Keratinocyte (primary cell): ENCODE measurements around the gene ITIH1. TPM values are rescaled to one million over a fixed set of nuclear protein-coding genes. Genes with fewer than 3 reads are reported as not detected.

Source experiments
- DNase-seq: peaks from one replicate; pipeline ENCODE4 v3.0.0-alpha.2; 2011; ENCODE audit warnings: low read depth, missing footprints, low spot score
- FAIRE-seq: peaks from 2 replicates; lab custom pipeline; 2011; peaks lifted over from hg19 to GRCh38; lab: Jason Lieb, UNC
- H2AFZ ChIP-seq: 2 replicates; pipeline ENCODE4 v1.6.0; 2012; ENCODE audit warnings: low read length, control low read depth, inconsistent platforms; ENCODE audit not compliant: control insufficient read depth
- H3K27ac ChIP-seq: 2 replicates; pipeline ENCODE4 v1.5.1; 2011; ENCODE audit warnings: low read length; ENCODE audit not compliant: control insufficient read depth, insufficient read depth
- H3K27me3 ChIP-seq: 3 replicates; pipeline ENCODE4 v1.6.0; 2011; ENCODE audit warnings: low read length; ENCODE audit not compliant: control insufficient read depth, insufficient read depth; ENCODE audit errors: extremely low read depth
- H3K36me3 ChIP-seq, 2 experiments: 2 replicates in 1 of 2; 3 replicates in 1 of 2; pipeline ENCODE4 v1.5.1; 2011; ENCODE audit warnings: low read length in 2 of 2, mild to moderate bottlenecking in 1 of 2; ENCODE audit not compliant: control insufficient read depth in 2 of 2, insufficient read depth in 2 of 2; ENCODE audit errors: extremely low read depth in 1 of 2
- H3K4me1 ChIP-seq: 3 replicates; pipeline ENCODE4 v1.5.1; 2011; ENCODE audit warnings: low read length; ENCODE audit not compliant: control insufficient read depth, insufficient read depth; ENCODE audit errors: extremely low read depth
- H3K4me2 ChIP-seq: 3 replicates; pipeline ENCODE4 v1.6.0; 2011; ENCODE audit warnings: low read depth, low read length; ENCODE audit not compliant: control insufficient read depth, insufficient read depth; ENCODE audit errors: extremely low read depth
- H3K4me3 ChIP-seq, 3 experiments: fragments of 200-600 bp in 1 of 3; sonication (generic) in 1 of 3; 2 replicates in 2 of 3; 3 replicates in 1 of 3; pipeline ENCODE4 v1.5.1; 2011 to 2016; ENCODE audit warnings: low read length in 3 of 3, mild to moderate bottlenecking in 3 of 3, control low read depth in 2 of 3, inconsistent platforms in 1 of 3, low read depth in 1 of 3, mixed read lengths in 1 of 3, mixed run types in 1 of 3, moderate library complexity in 1 of 3; ENCODE audit not compliant: control insufficient read depth in 2 of 3, insufficient read depth in 2 of 3; ENCODE audit errors: extremely low read depth in 1 of 3
- H3K79me2 ChIP-seq: 2 replicates; pipeline ENCODE4 v1.6.0; 2012; ENCODE audit warnings: low read length; ENCODE audit not compliant: control insufficient read depth, insufficient read depth
- H3K9ac ChIP-seq: 3 replicates; pipeline ENCODE4 v1.6.0; 2011; ENCODE audit warnings: low read length; ENCODE audit not compliant: control insufficient read depth, insufficient read depth; ENCODE audit errors: extremely low read depth
- H3K9me1 ChIP-seq: 3 replicates; pipeline ENCODE4 v1.6.0; 2011; ENCODE audit warnings: low read length; ENCODE audit not compliant: control insufficient read depth, insufficient read depth; ENCODE audit errors: extremely low read depth
- H3K9me3 ChIP-seq: 2 replicates; pipeline ENCODE4 v1.5.1; 2012; ENCODE audit warnings: low read depth, low read length; ENCODE audit not compliant: control insufficient read depth
- H4K20me1 ChIP-seq: 3 replicates; pipeline ENCODE4 v1.6.0; 2011; ENCODE audit warnings: low read length; ENCODE audit not compliant: control insufficient read depth, insufficient read depth; ENCODE audit errors: extremely low read depth
- EZH2 ChIP-seq: IDR thresholded peaks from one replicate; pipeline ENCODE4 v1.6.1; 2012; ENCODE audit warnings: inconsistent platforms, mild to moderate bottlenecking, low read length, moderate library complexity
- dilution Hi-C: fragments of 300-500 bp; cut with MboI; formaldehyde crosslinking; loops from one replicate; pipeline ENCODE4 v1.7.0; 2020; ENCODE audit warnings: low sequenced_read_pairs; ENCODE audit not compliant: extremely low pct_ligation_motif_present
- polyA plus RNA-seq, 5 experiments: library from polyadenylated mRNA; depleted of rRNA in 3 of 5; stranded (reverse) in 3 of 5; stranded (forward) in 1 of 5; unstranded in 1 of 5; fragments of >200 nt; gene quantifications; 1 replicate in 1 of 5; 2 replicates in 3 of 5; 3 replicates in 1 of 5; pipeline versions ENCODE4 v1.2.1 to v1.2.3, GENCODE V29; 2011 to 2012; ENCODE audit warnings: missing spikeins in 2 of 5, low read depth in 1 of 5, low replicate concordance in 1 of 5
- TF ChIP-seq, protein P1 (sequence below), 3 experiments: IDR thresholded peaks in 1 of 3; conservative IDR thresholded peaks in 1 of 3; optimal IDR thresholded peaks in 1 of 3; 2 replicates in 2 of 3; 3 replicates in 1 of 3; pipeline versions ENCODE3 to v1.5.1; 2011; ENCODE audit warnings: low read length in 3 of 3, mild to moderate bottlenecking in 3 of 3, moderate library complexity in 2 of 3, control low read depth in 1 of 3, inconsistent platforms in 1 of 3; ENCODE audit not compliant: insufficient read depth in 2 of 3; ENCODE audit errors: extremely low read depth in 1 of 3

Gene ITIH1
- polyA plus RNA-seq, 1 donor (not counting 4 experiments of a cell fraction or from before 2014, with no cell fraction given): not detected

DNA sequence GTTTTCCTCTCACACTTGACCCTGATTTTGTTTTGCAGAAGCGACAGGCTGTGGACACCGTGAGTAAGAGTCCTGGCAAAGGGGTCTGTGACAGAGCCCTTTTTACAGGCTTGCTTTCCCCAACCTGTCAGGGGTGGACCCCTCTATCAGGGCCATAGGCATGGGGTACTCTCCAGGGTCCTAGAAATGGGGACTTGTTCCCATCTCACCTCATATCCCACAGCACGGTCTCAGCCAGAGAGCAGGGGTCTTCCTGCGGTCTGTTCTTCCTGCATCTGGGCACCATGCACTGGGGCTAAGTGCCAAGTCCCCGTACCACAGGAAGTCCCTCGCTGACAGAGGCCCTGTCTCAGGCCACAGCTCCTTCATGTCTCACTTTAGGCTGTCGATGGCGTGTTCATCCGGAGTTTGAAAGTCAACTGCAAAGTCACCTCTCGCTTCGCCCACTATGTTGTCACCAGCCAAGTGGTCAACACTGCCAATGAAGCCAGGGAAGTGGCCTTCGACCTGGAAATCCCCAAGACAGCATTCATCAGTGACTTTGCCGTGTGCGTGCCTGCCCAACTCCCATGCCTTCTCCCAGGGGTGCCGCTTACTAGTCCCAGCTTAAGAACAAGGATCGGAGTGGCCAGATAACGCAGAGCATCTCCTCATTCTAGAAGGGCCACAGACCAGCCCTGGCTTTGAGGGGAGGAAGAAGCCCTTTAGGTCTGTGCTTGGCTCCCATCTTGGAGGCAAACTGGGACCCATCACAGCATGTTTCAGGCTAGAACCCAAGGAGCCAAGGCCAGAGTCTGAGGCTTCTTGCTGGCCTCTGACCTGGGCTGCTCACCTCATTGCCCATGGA is 783 bp downstream of the ITIH1 start:
- Histone ChIP-seq H3K27me3 (peaks cover 21% of the 10 kb centered on the region), H3K4me2 (no peak overlapping the region), H3K9ac (no peak overlapping the region), H3K9me1 (no peaks in the 10 kb centered on the region), H3K36me3 (no peaks in the 10 kb centered on the region), H3K79me2 (no peaks in the 10 kb centered on the region), H3K4me3 (no peak overlapping the region), H2AFZ (no peak overlapping the region), H3K9me3 (no peaks in the 10 kb centered on the region), H3K27ac (no peak overlapping the region), H4K20me1 (no peaks in the 10 kb centered on the region), H3K4me1 (no peaks in the 10 kb centered on the region)
- dilution Hi-C loops: no loop called here
- TF ChIP-seq EZH2: no peak
- TF ChIP-seq, protein P1, sequence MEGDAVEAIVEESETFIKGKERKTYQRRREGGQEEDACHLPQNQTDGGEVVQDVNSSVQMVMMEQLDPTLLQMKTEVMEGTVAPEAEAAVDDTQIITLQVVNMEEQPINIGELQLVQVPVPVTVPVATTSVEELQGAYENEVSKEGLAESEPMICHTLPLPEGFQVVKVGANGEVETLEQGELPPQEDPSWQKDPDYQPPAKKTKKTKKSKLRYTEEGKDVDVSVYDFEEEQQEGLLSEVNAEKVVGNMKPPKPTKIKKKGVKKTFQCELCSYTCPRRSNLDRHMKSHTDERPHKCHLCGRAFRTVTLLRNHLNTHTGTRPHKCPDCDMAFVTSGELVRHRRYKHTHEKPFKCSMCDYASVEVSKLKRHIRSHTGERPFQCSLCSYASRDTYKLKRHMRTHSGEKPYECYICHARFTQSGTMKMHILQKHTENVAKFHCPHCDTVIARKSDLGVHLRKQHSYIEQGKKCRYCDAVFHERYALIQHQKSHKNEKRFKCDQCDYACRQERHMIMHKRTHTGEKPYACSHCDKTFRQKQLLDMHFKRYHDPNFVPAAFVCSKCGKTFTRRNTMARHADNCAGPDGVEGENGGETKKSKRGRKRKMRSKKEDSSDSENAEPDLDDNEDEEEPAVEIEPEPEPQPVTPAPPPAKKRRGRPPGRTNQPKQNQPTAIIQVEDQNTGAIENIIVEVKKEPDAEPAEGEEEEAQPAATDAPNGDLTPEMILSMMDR (optimal IDR thresholded peaks at IDR 0.05 in 1 of 3, IDR thresholded peaks at IDR 0.05 in 1 of 3, conservative IDR thresholded peaks at IDR 0.05 in 1 of 3; ENCODE audit: extremely low read depth in 1 of 3, insufficient read depth in 2 of 3, low read length in 3 of 3): no peak
- DNase-seq (no peak), FAIRE-seq (no peak)

DNA sequence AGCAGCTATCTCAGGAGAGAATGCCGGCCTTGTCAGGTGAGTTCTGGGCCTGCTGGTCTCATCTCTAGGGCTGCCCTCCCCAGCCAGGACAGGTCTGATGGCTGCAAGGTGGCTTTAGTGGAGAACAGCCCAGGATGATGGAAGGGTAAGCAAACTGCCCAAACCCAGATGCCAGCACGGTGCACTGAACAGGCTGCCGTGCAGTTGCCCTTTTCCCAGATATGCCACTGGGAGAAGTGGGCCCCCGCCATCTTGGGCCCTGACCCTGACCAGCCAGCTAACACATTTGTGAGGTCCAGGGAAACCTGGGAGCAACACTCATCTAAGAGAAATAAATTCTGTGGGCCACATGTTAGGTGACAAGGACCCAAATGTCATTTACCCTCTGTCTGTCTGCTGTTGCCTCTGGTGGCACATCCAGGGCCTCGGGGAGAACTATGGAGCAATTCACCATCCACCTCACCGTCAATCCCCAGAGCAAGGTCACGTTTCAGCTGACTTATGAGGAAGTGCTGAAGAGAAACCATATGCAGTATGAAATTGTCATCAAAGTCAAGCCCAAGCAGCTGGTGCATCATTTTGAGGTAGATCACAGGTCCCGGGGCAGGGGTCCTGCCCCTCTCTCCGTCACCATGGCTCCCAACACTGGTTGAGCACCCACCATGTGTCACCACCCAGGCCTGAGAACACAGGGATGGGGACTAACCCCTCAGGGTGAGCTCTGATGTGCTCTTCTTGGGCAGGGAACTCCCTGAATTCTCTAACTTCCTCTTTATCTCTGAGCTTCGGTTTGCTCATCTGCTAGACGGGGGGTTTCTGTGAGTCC is 1.8 kb downstream of the ITIH1 start:
- H3K79me2 ChIP-seq: no peaks in the 10 kb centered on the region
- TF ChIP-seq EZH2: no peak
- TF ChIP-seq, protein P1 (optimal IDR thresholded peaks at IDR 0.05 in 1 of 3, IDR thresholded peaks at IDR 0.05 in 1 of 3, conservative IDR thresholded peaks at IDR 0.05 in 1 of 3; ENCODE audit: extremely low read depth in 1 of 3, insufficient read depth in 2 of 3, low read length in 3 of 3): no peak
- H2AFZ ChIP-seq: no peak overlapping the region
- dilution Hi-C loops: no loop called here
- FAIRE-seq (no peak), DNase-seq (no peak)
- no peaks in the 10 kb centered on the region for H3K9me1 ChIP-seq
- H3K9me3 ChIP-seq: no peaks in the 10 kb centered on the region
- H3K4me2 ChIP-seq: no peak overlapping the region
- H3K27me3 ChIP-seq: peaks cover 26% of the 10 kb centered on the region
- no peak overlapping the region for H3K4me3 ChIP-seq
- H3K9ac ChIP-seq: no peak overlapping the region
- H3K4me1 ChIP-seq: no peaks in the 10 kb centered on the region
- no peak overlapping the region for H3K27ac ChIP-seq
- no peaks in the 10 kb centered on the region for H4K20me1 ChIP-seq
- no peaks in the 10 kb centered on the region for H3K36me3 ChIP-seq
